Spleen (tissue), 11 donors: ENCODE measurements around the gene GPRC5D. TPM values are rescaled to one million over a fixed set of nuclear protein-coding genes. Genes with fewer than 3 reads are reported as not detected.

Experiments used
- DNase-seq: peaks from one replicate; pipeline ENCODE4 v3.0.0-alpha.2; 2020
- H3K27ac ChIP-seq, 8 donors: fragments of 200-600 bp; sonication (generic) in 7 of 8; 1 replicate in 4 of 8; 2 replicates in 4 of 8; pipeline versions ENCODE4 v1.5.0 to v1.8.0; 2016 to 2021; ENCODE audit warnings: inconsistent platforms in 4 of 8, mild to moderate bottlenecking in 4 of 8, moderate library complexity in 1 of 8
- H3K27me3 ChIP-seq, 7 donors: fragments of 200-600 bp; sonication (generic) in 6 of 7; replicated peaks in 1 of 7; 1 replicate in 4 of 7; 2 replicates in 3 of 7; pipeline versions ENCODE4 v1.5.0 to v1.8.0; 2016 to 2021; ENCODE audit warnings: inconsistent platforms in 3 of 7, mild to moderate bottlenecking in 1 of 7
- H3K36me3 ChIP-seq, 6 donors: fragments of 200-600 bp; sonication (generic) in 5 of 6; 1 replicate in 4 of 6; 2 replicates in 2 of 6; pipeline versions ENCODE4 v1.5.0 to v1.8.0; 2016 to 2021; ENCODE audit warnings: inconsistent platforms in 2 of 6
- H3K4me1 ChIP-seq, 6 donors: fragments of 200-600 bp; sonication (generic) in 5 of 6; 1 replicate in 3 of 6; 2 replicates in 3 of 6; pipeline versions ENCODE4 v1.5.0 to v1.8.0; 2016 to 2021; ENCODE audit warnings: inconsistent platforms in 3 of 6
- H3K4me3 ChIP-seq, 8 donors: fragments of 200-600 bp; sonication (generic) in 7 of 8; 1 replicate in 4 of 8; 2 replicates in 4 of 8; pipeline versions ENCODE4 v1.5.0 to v1.8.0; 2016 to 2021; ENCODE audit warnings: inconsistent platforms in 4 of 8, mild to moderate bottlenecking in 4 of 8, moderate library complexity in 2 of 8
- H3K9me3 ChIP-seq, 8 donors: fragments of 200-600 bp; sonication (generic) in 7 of 8; 1 replicate in 4 of 8; 2 replicates in 4 of 8; pipeline versions ENCODE4 v1.5.0 to v1.8.0; 2016 to 2021; ENCODE audit warnings: inconsistent platforms in 4 of 8
- CTCF ChIP-seq, 11 experiments: fragments of 200-600 bp in 7 of 11; fragments of 450-650 bp in 4 of 11; sonication (generic) in 4 of 11; IDR thresholded peaks in 8 of 11; conservative IDR thresholded peaks in 3 of 11; 1 replicate in 7 of 11; 2 replicates in 4 of 11; pipeline versions ENCODE4 v1.4.0 to v1.8.0; 2016 to 2021; ENCODE audit warnings: antibody characterized with exemption in 11 of 11, inconsistent platforms in 4 of 11, mild to moderate bottlenecking in 1 of 11
- POLR2A ChIP-seq, 3 donors: fragments of 450-650 bp; IDR thresholded peaks; one replicate each; pipeline ENCODE4 v1.5.1; 2017; ENCODE audit warnings: antibody characterized with exemption in 3 of 3, mild to moderate bottlenecking in 1 of 3
- POLR2AphosphoS5 ChIP-seq, 3 donors: sonication (generic); formaldehyde crosslinking; IDR thresholded peaks; one replicate each; pipeline ENCODE4 v1.5.1; 2017; ENCODE audit warnings: antibody characterized with exemption in 3 of 3
- WGBS, 5 donors: extraction: QIAGEN DNeasy Blood & Tissue Kit in 3 of 5; methylation state at CpG; one replicate each; pipeline versions ENCODE4 v1.1.5 to v1.1.7; 2013 to 2018; 5-methylcytosine and 5-hydroxymethylcytosine counted together
- intact Hi-C: fragments of 100-400 bp; cut with DNase I; formaldehyde crosslinking; loops from one replicate; pipeline ENCODE4 v1.15.0; 2023; ENCODE audit warnings: low total_unique reads
- polyA plus RNA-seq, 3 donors: library from polyadenylated mRNA; stranded (reverse); fragments of 200-250 nt; gene quantifications; one replicate each; pipeline ENCODE4 v1.2.1, GENCODE V29; 2013
- total RNA-seq, 7 donors: library from RNA; depleted of rRNA in 3 of 7; stranded (reverse); fragments of >200 nt in 3 of 7; fragmentation: NEBNext Ultra II Directional in 4 of 7; extraction: Animal tissue kit (Norgen Biotek cat#: 25700) in 4 of 7; gene quantifications; one replicate each; pipeline versions ENCODE4 v1.1.0 to v1.2.1, GENCODE V29; 2016 to 2021
- donor health status: healthy with polysubstance abuse.
- donor health status: DM: no; HTN: no; CAD: no; lungs with moderate emphysema.
- donor health status: DM: no; HTN: no; CAD: no.
- donor health status: Bipolar disorder and iron deficiency.
- donor health status: healthy.
- donor health status: DM: no; HTN: no; CAD: no.
- donor health status: DM: yes; HTN: yes; CAD: no.

Gene GPRC5D
- total and polyA plus RNA-seq, 10 donors = 0.23 to 1.4 (median 0.41) TPM; not detected in 5

GRCh38 chr12:12979731-12980259 is 27.8 kb upstream of the GPRC5D start:
- TF ChIP-seq POLR2A (IDR thresholded peaks at IDR 0.05) (no peak), CTCF (IDR thresholded peaks at IDR 0.05 in 8 of 11, conservative IDR thresholded peaks at IDR 0.05 in 3 of 11) (no peak), POLR2AphosphoS5 (IDR thresholded peaks at IDR 0.05) (no peak)
- peaks cover 0 to 22% (median 0%) of the 10 kb centered on the region in 6 donors for H3K4me1 ChIP-seq
- H3K27me3 ChIP-seq = no peaks in the 10 kb centered on the region
- no peak overlapping the region for H3K4me3 ChIP-seq
- H3K27ac ChIP-seq = peak overlapping the region in 1 of 8 donors; percentile 29
- H3K36me3 ChIP-seq = peaks cover 0 to 89% (median 31%) of the 10 kb centered on the region in 6 donors
- 53 to 73% (median 68%) methylated on average over 4 of the region's 4 CpGs for whole genome bisulfite sequencing, 5 donors
- intact Hi-C loops = no loop called here
- no peak for DNase-seq
- H3K9me3 ChIP-seq = no peaks in the 10 kb centered on the region

- TF ChIP-seq POLR2A (IDR thresholded peaks at IDR 0.05) (no peak), CTCF (IDR thresholded peaks at IDR 0.05 in 8 of 11, conservative IDR thresholded peaks at IDR 0.05 in 3 of 11) (no peak), POLR2AphosphoS5 (IDR thresholded peaks at IDR 0.05) (no peak)
- H3K9me3 ChIP-seq = peaks cover 0 to 1% (median 0%) of the 10 kb centered on the region in 8 donors
- no peak overlapping the region for H3K4me3 ChIP-seq
- 80 to 90% (median 88%) methylated on average over 4 of the region's 4 CpGs for WGBS, 5 donors
- intact Hi-C loops = no loop called here
- peaks cover 0 to 89% (median 36%) of the 10 kb centered on the region in 6 donors for H3K36me3 ChIP-seq
- H3K27me3 ChIP-seq = no peaks in the 10 kb centered on the region
- peaks cover 0 to 29% (median 0%) of the 10 kb centered on the region in 6 donors for H3K4me1 ChIP-seq
- H3K27ac ChIP-seq = no peak overlapping the region
- DNase-seq = no peak
Observed at GRCh38 chr12:12979126-12979525, 27.2 kb upstream of the GPRC5D start.

GRCh38 chr12:12977231-12977630 is 25.3 kb upstream of the GPRC5D start:
- 90 to 94% (median 92%) methylated on average over 4 of the region's 4 CpGs for WGBS, 5 donors
- Histone ChIP-seq H3K27ac (no peak overlapping the region), H3K9me3 (peaks cover 0 to 20% (median 14%) of the 10 kb centered on the region in 8 donors), H3K4me1 (peaks cover 0 to 22% (median 0%) of the 10 kb centered on the region in 6 donors), H3K27me3 (no peaks in the 10 kb centered on the region), H3K36me3 (peaks cover 0 to 95% (median 53%) of the 10 kb centered on the region in 6 donors), H3K4me3 (no peak overlapping the region)
- TF ChIP-seq POLR2AphosphoS5 (IDR thresholded peaks at IDR 0.05) = no peak
- TF ChIP-seq CTCF (IDR thresholded peaks at IDR 0.05 in 8 of 11, conservative IDR thresholded peaks at IDR 0.05 in 3 of 11) = no peak
- no peak for TF ChIP-seq POLR2A (IDR thresholded peaks at IDR 0.05)
- no peak for DNase-seq
- intact Hi-C loops = no loop called here

GRCh38 chr12:12976366-12976765 is 24.4 kb upstream of the GPRC5D start:
- intact Hi-C loops = no loop called here
- Histone ChIP-seq H3K4me1 (peaks cover 0 to 22% (median 0%) of the 10 kb centered on the region in 6 donors), H3K27ac (no peak overlapping the region), H3K36me3 (peaks cover 0 to 95% (median 53%) of the 10 kb centered on the region in 6 donors), H3K4me3 (no peak overlapping the region), H3K9me3 (peaks cover 0 to 24% (median 19%) of the 10 kb centered on the region in 8 donors), H3K27me3 (no peaks in the 10 kb centered on the region)
- WGBS, 5 donors = 88 to 98% (median 95%) methylated on average over 2 of the region's 2 CpGs
- no peak for TF ChIP-seq CTCF (IDR thresholded peaks at IDR 0.05 in 8 of 11, conservative IDR thresholded peaks at IDR 0.05 in 3 of 11)
- no peak for TF ChIP-seq POLR2A (IDR thresholded peaks at IDR 0.05)
- no peak for TF ChIP-seq POLR2AphosphoS5 (IDR thresholded peaks at IDR 0.05)
- no peak for DNase-seq
